ENCODE measurements around the gene DSE.

DNA sequence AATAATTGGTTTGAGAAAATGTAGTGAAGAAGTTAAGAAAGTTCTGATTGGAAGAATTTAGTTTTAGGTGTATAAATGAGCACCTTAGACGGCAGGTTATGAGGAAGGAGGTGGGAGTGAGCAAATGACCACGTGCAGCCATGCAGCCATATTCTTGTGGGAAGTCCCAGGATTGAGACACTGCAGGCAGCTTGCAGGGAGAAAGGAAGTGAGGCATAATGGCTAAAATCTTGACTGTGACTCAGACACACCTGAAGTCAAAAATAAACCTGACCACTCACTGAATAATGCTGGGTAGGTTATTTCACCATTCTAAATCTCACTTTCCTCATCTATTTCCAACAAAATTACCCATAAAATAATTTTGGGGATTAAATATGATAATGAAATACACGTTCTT, 16.6 kb downstream of the DSE start:
- TF ChIP-seq, protein P1, sequence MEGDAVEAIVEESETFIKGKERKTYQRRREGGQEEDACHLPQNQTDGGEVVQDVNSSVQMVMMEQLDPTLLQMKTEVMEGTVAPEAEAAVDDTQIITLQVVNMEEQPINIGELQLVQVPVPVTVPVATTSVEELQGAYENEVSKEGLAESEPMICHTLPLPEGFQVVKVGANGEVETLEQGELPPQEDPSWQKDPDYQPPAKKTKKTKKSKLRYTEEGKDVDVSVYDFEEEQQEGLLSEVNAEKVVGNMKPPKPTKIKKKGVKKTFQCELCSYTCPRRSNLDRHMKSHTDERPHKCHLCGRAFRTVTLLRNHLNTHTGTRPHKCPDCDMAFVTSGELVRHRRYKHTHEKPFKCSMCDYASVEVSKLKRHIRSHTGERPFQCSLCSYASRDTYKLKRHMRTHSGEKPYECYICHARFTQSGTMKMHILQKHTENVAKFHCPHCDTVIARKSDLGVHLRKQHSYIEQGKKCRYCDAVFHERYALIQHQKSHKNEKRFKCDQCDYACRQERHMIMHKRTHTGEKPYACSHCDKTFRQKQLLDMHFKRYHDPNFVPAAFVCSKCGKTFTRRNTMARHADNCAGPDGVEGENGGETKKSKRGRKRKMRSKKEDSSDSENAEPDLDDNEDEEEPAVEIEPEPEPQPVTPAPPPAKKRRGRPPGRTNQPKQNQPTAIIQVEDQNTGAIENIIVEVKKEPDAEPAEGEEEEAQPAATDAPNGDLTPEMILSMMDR (IDR thresholded peaks at IDR 0.05; ENCODE audit: insufficient read depth, low read length, poor library complexity, severe bottlenecking), result no peak
- TF ChIP-seq EZH2phosphoT487 (conservative IDR thresholded peaks at IDR 0.05; ENCODE audit: low read length), result no peak
